ENCODE results near the gene TMEM271. TPM values are rescaled to one million over a fixed set of nuclear protein-coding genes. Genes with fewer than 3 reads are reported as not detected.
"Not testable (repeated sequence)": the region's sequence is repeated elsewhere in the genome, so short reads cannot be mapped to it uniquely, and the experiment has no call there.

Gene TMEM271
- total RNA-seq, 2 experiments from 2014 or later: not detected

DNA sequence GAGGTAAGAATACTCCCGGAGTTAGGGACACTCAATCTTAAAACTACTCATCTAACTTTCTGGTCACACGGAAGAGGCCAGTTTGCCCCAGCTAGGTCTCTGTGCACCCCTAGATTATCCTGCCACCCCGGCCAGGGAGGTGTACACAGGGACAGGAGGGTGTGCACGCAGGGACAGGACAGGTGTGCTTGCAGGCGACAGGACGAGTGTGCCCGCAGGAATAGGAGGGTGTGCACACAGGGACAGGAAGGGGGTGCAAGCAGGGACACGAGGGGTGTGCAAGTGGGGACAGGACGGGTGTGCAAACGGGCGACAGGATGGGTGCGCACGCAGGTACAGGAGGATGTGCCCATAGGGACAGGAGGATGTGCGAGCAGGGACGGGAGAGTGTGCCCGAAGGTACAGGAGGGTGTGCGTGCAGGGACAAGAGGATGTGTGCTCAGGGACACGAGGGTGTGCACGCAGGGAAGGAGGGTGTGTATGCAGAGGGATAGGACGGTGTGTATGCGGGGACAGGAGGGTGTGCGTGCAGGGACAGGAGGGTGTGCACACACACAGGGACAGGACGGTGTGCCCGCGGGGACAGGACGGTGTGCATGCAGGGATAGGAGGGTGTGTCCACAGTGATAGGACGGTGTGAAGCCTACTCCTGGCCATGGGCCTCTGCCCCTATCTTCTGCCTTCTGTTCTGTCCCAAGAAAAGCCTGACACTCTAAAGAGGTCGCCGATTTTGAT is 4.1 kb downstream of the TMEM271 start:
- no peak for DNase-seq
- Mint-ChIP-seq H3K9me3 (peaks cover 5% of the 10 kb centered on the region), H3K27ac (no peak overlapping the region), H3K36me3 (ENCODE audit: low read depth) (no peaks in the 10 kb centered on the region), H3K4me3 (no peak overlapping the region), H3K27me3 (ENCODE audit: low read depth) (peaks cover 38% of the 10 kb centered on the region), H3K4me1 (ENCODE audit: low read depth) (peaks cover 4% of the 10 kb centered on the region)
- CTCF ChIA-PET: no interaction called here
- intact Hi-C loops (cut with micrococcal nuclease): no loop called here

DNA sequence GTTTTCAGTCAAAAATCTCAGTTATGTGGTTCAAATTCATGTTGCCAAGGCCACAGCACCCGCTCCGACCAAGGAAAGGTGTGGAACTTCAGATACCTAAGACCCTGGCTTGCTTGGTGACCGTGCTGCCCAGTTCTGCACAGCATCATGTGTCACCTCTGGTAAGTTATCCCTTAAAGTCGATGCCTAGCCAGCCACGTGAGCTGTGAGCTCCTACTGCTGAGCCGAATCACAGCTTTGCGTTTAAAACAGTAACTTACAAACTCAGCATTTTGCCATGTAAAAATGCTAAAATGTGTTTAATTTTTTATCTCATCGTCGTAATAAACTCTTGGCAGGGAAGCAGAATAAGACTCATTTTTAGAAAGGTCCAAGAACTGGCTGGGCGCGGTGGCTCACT is 5.3 kb downstream of the TMEM271 start:
- CTCF ChIA-PET: no interaction called here
- Mint-ChIP-seq H3K9me3 (peaks cover 5% of the 10 kb centered on the region), H3K27ac (no peak overlapping the region), H3K27me3 (ENCODE audit: low read depth) (peaks cover 37% of the 10 kb centered on the region), H3K4me3 (no peak overlapping the region), H3K36me3 (ENCODE audit: low read depth) (no peaks in the 10 kb centered on the region), H3K4me1 (ENCODE audit: low read depth) (peaks cover 2% of the 10 kb centered on the region)
- no peak for DNase-seq
- intact Hi-C loops (cut with micrococcal nuclease): no loop called here

DNA sequence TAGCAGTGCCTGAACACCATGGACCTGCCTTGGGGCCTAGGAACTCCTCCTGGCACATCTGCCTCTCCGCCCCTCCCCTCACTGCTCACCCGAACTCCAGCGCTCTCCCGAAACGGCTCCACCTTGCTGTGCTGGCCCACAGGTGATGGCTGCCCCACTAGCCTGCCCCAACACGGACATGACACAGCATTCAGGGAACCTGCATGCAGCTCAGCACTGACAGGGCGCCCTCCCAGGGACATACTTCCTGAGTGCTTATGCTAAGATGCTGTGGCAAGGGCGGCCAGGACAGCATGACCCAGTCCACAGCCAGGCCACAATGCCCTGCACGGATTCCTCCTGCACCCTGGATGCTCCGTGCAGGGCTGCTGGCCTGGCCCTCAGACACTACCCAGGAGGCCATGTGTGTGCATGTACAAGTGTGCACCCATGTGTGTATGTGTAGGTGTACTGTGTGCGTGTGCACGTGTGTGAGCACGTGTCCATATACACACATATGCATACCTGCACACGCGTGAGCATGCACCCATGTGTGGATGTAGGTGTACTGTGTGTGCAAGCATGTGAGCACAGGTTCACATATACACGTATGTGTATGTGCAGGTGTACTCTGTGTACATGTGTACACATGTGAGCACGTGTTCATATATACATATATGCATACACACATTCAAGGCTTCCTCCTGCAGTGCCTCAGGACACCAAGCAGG is 6.0 kb downstream of the TMEM271 start:
- no peaks in the 10 kb centered on the region for H3K36me3 Mint-ChIP-seq (ENCODE audit: low read depth)
- no peak overlapping the region for H3K4me3 Mint-ChIP-seq
- DNase-seq: no peak
- peaks cover 2% of the 10 kb centered on the region for H3K4me1 Mint-ChIP-seq (ENCODE audit: low read depth)
- intact Hi-C loops (cut with micrococcal nuclease): no loop called here
- no peak overlapping the region for H3K27ac Mint-ChIP-seq
- H3K9me3 Mint-ChIP-seq: peaks cover 5% of the 10 kb centered on the region
- CTCF ChIA-PET: no interaction called here
- H3K27me3 Mint-ChIP-seq (ENCODE audit: low read depth): peaks cover 37% of the 10 kb centered on the region

DNA sequence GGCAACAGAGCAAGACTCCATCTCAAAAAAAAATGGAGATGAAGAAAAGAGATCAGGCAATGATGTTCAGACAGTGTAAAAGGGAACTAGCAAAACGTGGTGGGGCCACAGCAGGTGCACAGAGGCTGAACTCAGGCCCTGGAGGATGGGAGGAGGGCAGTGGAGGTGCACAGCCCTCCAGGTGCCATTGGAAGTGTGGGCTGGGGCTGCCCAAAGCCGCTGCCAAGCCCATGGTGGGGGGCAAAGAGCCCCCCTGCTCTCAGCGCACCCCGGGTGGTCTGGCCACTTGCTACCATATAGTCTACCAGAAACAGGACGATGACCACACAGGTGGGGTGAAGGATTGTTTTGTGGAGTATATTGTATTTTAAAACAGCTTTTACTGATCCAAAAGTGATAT is 7.1 kb downstream of the TMEM271 start:
- Mint-ChIP-seq H3K27me3 (ENCODE audit: low read depth) (peaks cover 31% of the 10 kb centered on the region), H3K36me3 (ENCODE audit: low read depth) (no peaks in the 10 kb centered on the region), H3K4me3 (no peak overlapping the region), H3K9me3 (peaks cover 12% of the 10 kb centered on the region), H3K4me1 (ENCODE audit: low read depth) (no peaks in the 10 kb centered on the region), H3K27ac (no peak overlapping the region)
- intact Hi-C loops (cut with micrococcal nuclease): no loop called here
- CTCF ChIA-PET: no interaction called here
- DNase-seq: no peak

DNA sequence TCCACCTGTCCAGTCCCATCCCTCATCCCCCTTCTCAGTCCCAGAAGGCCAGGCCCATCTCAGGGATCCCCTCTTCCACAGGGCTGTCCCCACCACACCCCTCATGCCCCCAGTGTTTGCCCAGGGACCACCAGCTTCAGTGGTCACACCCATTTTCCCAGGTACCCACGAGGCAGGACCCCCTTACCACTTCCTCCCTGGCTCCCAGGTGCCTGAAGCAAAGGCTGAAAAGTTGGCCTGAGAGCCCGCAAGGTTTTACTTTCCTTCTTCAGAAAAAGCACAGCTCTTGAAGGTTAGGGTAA is 7.8 kb downstream of the TMEM271 start:
- peaks cover 24% of the 10 kb centered on the region for H3K27me3 Mint-ChIP-seq (ENCODE audit: low read depth)
- H3K27ac Mint-ChIP-seq: no peak overlapping the region
- DNase-seq: no peak
- no peaks in the 10 kb centered on the region for H3K36me3 Mint-ChIP-seq (ENCODE audit: low read depth)
- no peaks in the 10 kb centered on the region for H3K4me1 Mint-ChIP-seq (ENCODE audit: low read depth)
- intact Hi-C loops (cut with micrococcal nuclease): no loop called here
- CTCF ChIA-PET: no interaction called here
- H3K4me3 Mint-ChIP-seq: no peak overlapping the region
- peaks cover 12% of the 10 kb centered on the region for H3K9me3 Mint-ChIP-seq

DNA sequence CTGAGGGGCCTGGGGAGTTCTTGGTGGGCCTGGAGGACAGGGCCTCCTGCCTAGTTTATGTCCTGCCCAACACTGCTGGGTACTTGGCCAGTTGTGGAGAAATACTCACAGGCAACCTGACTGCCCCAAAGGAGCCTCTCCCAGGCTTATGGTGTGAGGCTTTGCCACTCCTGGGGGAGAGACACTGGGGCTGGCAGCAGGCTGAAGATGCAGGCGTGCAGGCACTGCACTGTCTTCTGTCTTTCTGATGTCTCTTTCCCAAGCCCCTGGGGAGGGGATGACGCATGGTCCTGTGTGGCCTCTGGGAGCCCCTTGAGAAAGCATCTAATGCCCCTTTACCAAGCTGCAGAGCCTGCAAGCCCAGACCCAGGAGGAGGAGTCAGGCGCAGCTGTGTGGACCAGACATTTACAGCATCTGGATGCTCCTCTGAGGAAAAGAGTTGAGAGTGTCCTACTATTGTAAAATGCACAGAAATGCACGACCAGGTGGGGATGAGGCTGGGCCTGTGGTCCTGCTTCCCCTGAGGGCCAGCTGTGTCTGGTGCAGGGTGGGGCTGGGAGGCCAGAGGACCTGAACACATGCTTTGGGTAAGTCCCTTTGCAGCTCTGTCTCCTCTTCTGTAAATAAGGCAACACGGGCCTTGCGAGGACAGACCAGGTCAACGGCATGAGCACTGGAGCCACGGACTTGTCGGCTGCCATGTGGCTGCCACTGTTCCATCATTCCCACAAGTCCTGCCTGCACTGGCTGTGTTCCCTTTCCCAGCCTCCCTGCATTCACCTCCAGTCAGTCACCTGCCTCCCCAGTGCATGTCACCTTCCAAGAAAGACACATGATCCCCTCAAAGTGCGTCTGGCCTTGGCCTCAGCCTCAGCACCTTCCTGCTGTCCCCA is 8.4 kb downstream of the TMEM271 start:
- Mint-ChIP-seq H3K27ac (no peak overlapping the region), H3K4me3 (no peak overlapping the region), H3K4me1 (ENCODE audit: low read depth) (no peaks in the 10 kb centered on the region), H3K27me3 (ENCODE audit: low read depth) (peaks cover 20% of the 10 kb centered on the region), H3K36me3 (ENCODE audit: low read depth) (no peaks in the 10 kb centered on the region), H3K9me3 (peaks cover 18% of the 10 kb centered on the region)
- intact Hi-C loops (cut with micrococcal nuclease): no loop called here
- CTCF ChIA-PET: no interaction called here
- DNase-seq: no peak

DNA sequence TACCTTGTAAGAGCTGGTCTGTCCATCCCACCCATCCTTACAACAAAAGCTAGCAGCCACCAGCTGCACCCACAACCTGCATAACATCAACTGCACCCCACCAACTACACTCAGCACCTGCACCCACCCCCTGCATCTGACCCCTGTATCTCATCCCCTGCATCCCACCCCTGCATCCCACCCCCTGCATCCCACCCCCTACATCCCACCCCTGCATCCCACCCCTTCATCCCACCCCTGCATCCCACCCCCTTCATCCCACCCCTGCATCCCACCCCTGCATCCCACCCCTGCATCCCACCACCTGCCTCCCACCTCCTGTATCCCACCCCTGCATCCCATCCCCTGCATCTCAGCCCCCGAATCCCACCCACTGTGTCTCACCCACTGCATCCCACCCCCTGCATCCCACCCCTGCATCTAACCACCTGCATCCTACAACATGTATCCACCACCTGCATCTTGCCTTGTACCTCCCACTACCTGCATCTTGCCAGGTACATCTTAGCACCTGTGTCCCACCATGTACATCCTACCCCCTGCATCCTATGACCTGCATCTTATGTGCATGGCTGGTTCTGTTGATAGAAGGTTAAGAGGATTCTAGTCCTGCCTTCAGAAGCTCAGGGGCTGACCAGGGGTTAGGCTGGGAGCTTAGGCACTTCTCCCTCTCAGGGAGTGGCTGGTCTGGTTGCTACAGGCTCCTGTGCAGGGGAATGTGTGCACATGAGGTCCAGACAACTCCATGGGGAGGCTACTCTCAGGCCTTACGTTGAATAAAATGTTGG is 9.4 kb downstream of the TMEM271 start:
- CTCF ChIA-PET: no interaction called here
- H3K27ac Mint-ChIP-seq: no peak overlapping the region
- intact Hi-C loops (cut with micrococcal nuclease): no loop called here
- H3K9me3 Mint-ChIP-seq: peaks cover 19% of the 10 kb centered on the region
- DNase-seq: no peak
- no peaks in the 10 kb centered on the region for H3K36me3 Mint-ChIP-seq (ENCODE audit: low read depth)
- no peak overlapping the region for H3K4me3 Mint-ChIP-seq
- peaks cover 14% of the 10 kb centered on the region for H3K27me3 Mint-ChIP-seq (ENCODE audit: low read depth)
- no peaks in the 10 kb centered on the region for H3K4me1 Mint-ChIP-seq (ENCODE audit: low read depth)

DNA sequence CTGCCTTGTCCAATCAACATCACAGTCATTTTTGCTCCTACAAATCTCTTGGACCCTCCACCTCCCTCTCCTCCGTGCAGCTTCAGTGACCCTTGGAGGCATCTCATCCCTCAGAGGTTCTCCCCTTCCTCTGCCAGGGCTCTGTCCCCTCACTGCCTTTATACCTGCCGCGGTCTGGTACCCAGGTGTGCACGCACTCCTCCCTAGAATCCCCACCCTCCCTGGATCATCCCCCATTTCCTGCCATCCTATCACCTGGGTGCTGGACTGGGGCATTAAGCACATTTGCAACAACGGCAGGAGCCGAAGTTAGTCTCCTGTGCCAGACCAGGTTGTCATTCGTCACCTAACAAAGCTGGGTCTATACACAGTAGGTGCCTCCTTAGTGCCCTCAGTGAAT is 10.1 kb downstream of the TMEM271 start:
- intact Hi-C loops (cut with micrococcal nuclease): no loop called here
- Mint-ChIP-seq H3K4me3 (no peak overlapping the region), H3K36me3 (ENCODE audit: low read depth) (no peaks in the 10 kb centered on the region), H3K27me3 (ENCODE audit: low read depth) (peaks cover 7% of the 10 kb centered on the region), H3K27ac (no peak overlapping the region), H3K4me1 (ENCODE audit: low read depth) (no peaks in the 10 kb centered on the region), H3K9me3 (peaks cover 22% of the 10 kb centered on the region)
- CTCF ChIA-PET: no interaction called here
- no peak for DNase-seq

DNA sequence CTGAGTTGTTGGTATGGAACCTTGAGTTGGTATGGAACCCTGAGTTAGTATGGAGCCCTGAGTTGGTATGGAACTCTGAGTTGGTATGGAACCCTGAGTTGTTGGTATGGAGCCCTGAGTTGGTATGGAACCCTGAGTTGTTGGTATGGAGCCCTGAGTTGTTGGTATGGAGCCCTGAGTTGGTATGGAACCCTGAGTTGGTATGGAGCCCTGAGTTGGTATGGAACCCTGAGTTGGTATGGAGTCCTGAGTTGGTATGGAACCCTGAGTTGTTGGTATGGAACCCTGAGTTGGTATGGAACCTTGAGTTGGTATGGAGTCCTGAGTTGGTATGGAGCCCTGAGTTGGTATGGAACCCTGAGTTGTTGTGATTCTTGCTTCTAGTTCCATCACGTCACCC is 10.5 kb downstream of the TMEM271 start:
- peaks cover 22% of the 10 kb centered on the region for H3K9me3 Mint-ChIP-seq
- CTCF ChIA-PET; H3K36me3 Mint-ChIP-seq (ENCODE audit: low read depth); H3K27me3 Mint-ChIP-seq (ENCODE audit: low read depth); DNase-seq; intact Hi-C loops (cut with micrococcal nuclease); H3K4me1 Mint-ChIP-seq (ENCODE audit: low read depth); H3K27ac Mint-ChIP-seq; H3K4me3 Mint-ChIP-seq: not testable (repeated sequence)

DNA sequence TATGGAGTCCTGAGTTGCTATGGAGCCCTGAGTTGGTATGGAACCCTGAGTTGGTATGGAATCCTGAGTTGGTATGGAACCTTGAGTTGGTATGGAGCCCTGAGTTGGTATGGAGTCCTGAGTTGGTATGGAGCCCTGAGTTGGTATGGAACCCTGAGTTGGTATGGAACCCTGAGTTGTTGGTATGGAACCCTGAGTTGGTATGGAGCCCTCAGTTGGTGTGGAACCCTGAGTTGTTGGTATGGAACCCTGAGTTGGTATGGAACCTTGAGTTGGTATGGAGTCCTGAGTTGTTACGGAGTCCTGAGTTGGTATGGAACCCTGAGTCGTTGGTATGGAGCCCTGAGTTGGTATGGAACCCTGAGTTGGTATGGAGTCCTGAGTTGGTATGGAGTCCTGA is 13.6 kb downstream of the TMEM271 start:
- H3K4me1 Mint-ChIP-seq (ENCODE audit: low read depth); CTCF ChIA-PET; H3K27ac Mint-ChIP-seq; DNase-seq; intact Hi-C loops (cut with micrococcal nuclease); H3K36me3 Mint-ChIP-seq (ENCODE audit: low read depth); H3K27me3 Mint-ChIP-seq (ENCODE audit: low read depth); H3K4me3 Mint-ChIP-seq: not testable (repeated sequence)
- peaks cover 22% of the 10 kb centered on the region for H3K9me3 Mint-ChIP-seq

DNA sequence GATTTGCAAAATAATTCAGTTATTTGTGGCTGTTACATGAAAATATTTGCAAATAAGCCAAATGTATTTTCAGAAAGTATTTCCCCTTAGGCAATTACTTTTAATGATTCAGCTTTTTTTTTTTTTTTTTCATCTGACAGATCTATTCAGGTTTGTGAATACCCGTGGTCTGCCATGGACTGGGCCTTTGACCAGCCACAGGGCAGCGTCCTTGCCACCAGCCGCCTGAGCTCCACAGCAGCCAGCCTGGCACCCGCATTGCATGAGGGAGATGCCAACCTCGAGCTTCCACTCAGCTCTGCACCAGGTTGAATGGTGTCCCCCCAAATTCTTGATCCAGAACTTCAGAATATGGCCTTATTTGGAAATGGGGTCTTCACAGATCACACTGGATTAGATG is 14.7 kb downstream of the TMEM271 start:
- Mint-ChIP-seq H3K27me3 (ENCODE audit: low read depth) (peaks cover 6% of the 10 kb centered on the region), H3K9me3 (peaks cover 22% of the 10 kb centered on the region), H3K4me1 (ENCODE audit: low read depth) (no peaks in the 10 kb centered on the region), H3K27ac (no peak overlapping the region), H3K4me3 (no peak overlapping the region), H3K36me3 (ENCODE audit: low read depth) (no peaks in the 10 kb centered on the region)
- CTCF ChIA-PET: no interaction called here
- DNase-seq: no peak
- intact Hi-C loops (cut with micrococcal nuclease): no loop called here

DNA sequence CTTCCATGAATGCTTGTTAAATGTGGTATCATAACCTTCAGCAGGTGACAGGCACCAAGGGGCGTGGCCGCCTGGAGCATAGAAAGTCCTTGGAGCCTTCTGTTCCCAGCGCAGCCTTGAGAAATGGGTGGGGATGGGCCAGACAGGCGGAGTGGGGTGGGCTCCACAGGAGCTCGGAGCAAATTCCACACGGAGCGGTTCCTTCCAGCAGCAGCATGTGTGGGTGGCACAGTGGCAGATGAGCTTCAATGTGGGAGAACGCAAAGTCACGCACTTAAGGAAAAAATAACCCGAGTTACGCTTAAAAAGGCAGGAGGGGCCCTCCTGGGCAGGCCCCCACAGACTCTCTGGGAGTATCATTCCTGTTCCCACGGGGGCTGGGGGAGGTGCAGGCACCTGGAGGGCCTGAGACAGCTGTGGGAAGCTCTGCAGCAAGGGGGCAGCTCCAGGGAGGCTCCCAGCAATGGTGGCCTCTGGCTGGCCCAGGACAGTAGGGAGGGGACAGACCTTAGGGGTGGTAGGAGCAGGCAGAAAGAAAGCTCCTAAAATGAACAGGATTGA is 15.3 kb downstream of the TMEM271 start:
- CTCF ChIA-PET: no interaction called here
- Mint-ChIP-seq H3K9me3 (peaks cover 22% of the 10 kb centered on the region), H3K4me3 (no peak overlapping the region), H3K27me3 (ENCODE audit: low read depth) (peaks cover 6% of the 10 kb centered on the region), H3K4me1 (ENCODE audit: low read depth) (no peaks in the 10 kb centered on the region), H3K36me3 (ENCODE audit: low read depth) (no peaks in the 10 kb centered on the region), H3K27ac (no peak overlapping the region)
- intact Hi-C loops (cut with micrococcal nuclease): no loop called here
- no peak for DNase-seq
